Mesendoderm (in vitro differentiated cells): Measurements from ENCODE around the gene PPFIBP1.

Experiments used
- DNase-seq: peaks from one replicate; pipeline ENCODE4 v3.0.0; 2013
- H2AK5ac ChIP-seq: 2 replicates; pipeline ENCODE4 v1.6.1; 2013; ENCODE audit warnings: low read length, inconsistent platforms
- H2BK120ac ChIP-seq: 2 replicates; pipeline ENCODE4 v1.6.1; 2013; ENCODE audit warnings: low read depth, mild to moderate bottlenecking, low read length, moderate library complexity, mixed read lengths
- H2BK15ac ChIP-seq: replicated peaks from 2 replicates; pipeline ENCODE4 v1.6.1; 2013; ENCODE audit warnings: low read depth, mild to moderate bottlenecking, moderate library complexity
- H2BK5ac ChIP-seq: 2 replicates; pipeline ENCODE4 v1.6.1; 2013; ENCODE audit warnings: low read length, inconsistent platforms
- H3K18ac ChIP-seq: 2 replicates; pipeline ENCODE4 v1.6.1; 2013; ENCODE audit warnings: mild to moderate bottlenecking, low read length, mixed read lengths
- H3K23ac ChIP-seq: one replicate; pipeline ENCODE4 v1.6.1; 2013; ENCODE audit warnings: low read length
- H3K27ac ChIP-seq: 2 replicates; pipeline ENCODE4 v1.5.1; 2013; ENCODE audit warnings: low read depth, mild to moderate bottlenecking, inconsistent platforms, low read length, moderate library complexity
- H3K27me3 ChIP-seq: 2 replicates; pipeline ENCODE4 v1.6.1; 2013; ENCODE audit warnings: low read length, control low read depth, mild to moderate bottlenecking, inconsistent platforms; ENCODE audit not compliant: insufficient read depth, poor library complexity
- H3K36me3 ChIP-seq: 2 replicates; pipeline ENCODE4 v1.6.1; 2013; ENCODE audit warnings: low read length, inconsistent platforms; ENCODE audit not compliant: control insufficient read depth, insufficient read depth
- H3K4ac ChIP-seq: one replicate; pipeline ENCODE4 v1.6.1; 2013; ENCODE audit warnings: low read depth, mild to moderate bottlenecking, low read length, moderate library complexity
- H3K4me1 ChIP-seq: 2 replicates; pipeline ENCODE4 v1.6.1; 2013; ENCODE audit warnings: low read depth, low read length, inconsistent platforms; ENCODE audit not compliant: control insufficient read depth
- H3K4me2 ChIP-seq: 2 replicates; pipeline ENCODE4 v1.6.1; 2013; ENCODE audit warnings: low read length
- H3K4me3 ChIP-seq: 2 replicates; pipeline ENCODE4 v1.5.1; 2013; ENCODE audit warnings: mild to moderate bottlenecking, low read length
- H3K56ac ChIP-seq: one replicate; pipeline ENCODE4 v1.6.1; 2013; ENCODE audit warnings: low read length
- H3K79me1 ChIP-seq: 2 replicates; pipeline ENCODE4 v1.6.1; 2013; ENCODE audit warnings: low read length, inconsistent platforms
- H3K79me2 ChIP-seq: 2 replicates; pipeline ENCODE4 v1.6.1; 2013; ENCODE audit warnings: mild to moderate bottlenecking, low read length; ENCODE audit not compliant: control insufficient read depth, insufficient read depth
- H3K9ac ChIP-seq: 2 replicates; pipeline ENCODE4 v1.6.1; 2013; ENCODE audit warnings: low read length, inconsistent platforms
- H4K5ac ChIP-seq: one replicate; pipeline ENCODE4 v1.6.1; 2013; ENCODE audit warnings: low read length
- H4K8ac ChIP-seq: one replicate; pipeline ENCODE4 v1.6.1; 2013; ENCODE audit warnings: low read depth, mild to moderate bottlenecking, control low read depth, low read length, moderate library complexity
- WGBS: extraction: QIAGEN DNeasy Blood & Tissue Kit; methylation state at CpG from one replicate; pipeline ENCODE4 v1.1.7; 2013; ENCODE audit warnings: low lambda C conversion rate, missing lambda C conversion rate; ENCODE audit not compliant: insufficient coverage; ENCODE audit errors: extremely low coverage; 5-methylcytosine and 5-hydroxymethylcytosine counted together

The PPFIBP1 gene

DNA sequence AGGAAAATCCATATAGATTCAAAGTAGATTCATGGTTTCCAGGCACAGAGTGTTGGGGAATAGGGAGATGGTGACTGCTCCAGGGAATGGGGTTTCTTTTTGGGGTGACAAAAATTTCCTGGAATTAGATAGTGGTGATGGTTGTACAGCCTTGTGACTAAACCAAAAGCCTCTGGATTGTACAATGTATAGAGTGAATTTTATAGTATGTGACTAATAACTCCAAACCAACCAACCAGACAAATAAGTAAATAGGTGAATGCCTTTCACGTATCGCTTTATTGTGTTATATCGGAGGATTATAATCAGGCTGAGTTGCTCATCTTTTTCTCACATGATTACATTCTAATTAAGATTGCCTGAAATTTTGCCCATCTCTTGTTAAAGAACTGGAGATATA lies 24.6 kb upstream of the PPFIBP1 start:
- no peak for DNase-seq
- Histone ChIP-seq H2BK15ac (no peak overlapping the region), H3K36me3 (no peaks in the 10 kb centered on the region), H2AK5ac (no peak overlapping the region), H3K4me1 (no peaks in the 10 kb centered on the region), H3K18ac (no peak overlapping the region), H3K79me2 (no peaks in the 10 kb centered on the region), H3K4ac (no peak overlapping the region), H3K56ac (no peak overlapping the region), H3K9ac (no peak overlapping the region), H2BK5ac (no peak overlapping the region), H2BK120ac (no peak overlapping the region), H3K4me2 (no peak overlapping the region), H3K23ac (no peak overlapping the region), H4K8ac (no peak overlapping the region), H3K4me3 (no peak overlapping the region), H4K5ac (no peak overlapping the region), H3K27ac (no peak overlapping the region), H3K79me1 (no peaks in the 10 kb centered on the region), H3K27me3 (no peaks in the 10 kb centered on the region)
- WGBS, result no CpG with 5 or more reads among the region's 3 CpGs

DNA sequence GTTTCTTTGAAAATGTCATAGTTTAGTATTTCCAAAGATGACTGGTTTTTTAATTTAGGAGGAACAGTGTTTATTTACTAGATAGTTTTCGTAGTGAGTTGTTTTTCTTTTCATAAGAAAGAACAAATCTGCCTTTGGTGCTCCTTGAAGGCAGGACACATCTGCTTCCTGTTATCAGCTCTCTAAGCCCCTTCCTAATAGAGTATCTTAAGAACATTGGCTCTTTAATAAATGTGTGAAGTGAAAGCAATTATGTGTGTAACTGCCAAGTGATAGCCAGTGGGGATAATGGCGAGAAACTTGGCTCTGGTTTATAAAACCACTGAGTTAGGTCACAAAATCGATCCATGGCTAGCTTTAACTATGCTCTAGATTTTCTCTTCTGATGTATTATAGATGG lies 23.5 kb upstream of the PPFIBP1 start:
- H4K8ac ChIP-seq, result no peak overlapping the region
- H3K36me3 ChIP-seq, result no peaks in the 10 kb centered on the region
- H3K27ac ChIP-seq, result no peak overlapping the region
- H3K18ac ChIP-seq, result no peak overlapping the region
- H3K4me2 ChIP-seq, result no peak overlapping the region
- no peak overlapping the region for H2AK5ac ChIP-seq
- no peak overlapping the region for H4K5ac ChIP-seq
- no peak overlapping the region for H3K56ac ChIP-seq
- no peak overlapping the region for H2BK120ac ChIP-seq
- H3K23ac ChIP-seq, result no peak overlapping the region
- no peak for DNase-seq
- no peak overlapping the region for H3K4me3 ChIP-seq
- no peaks in the 10 kb centered on the region for H3K4me1 ChIP-seq
- no peaks in the 10 kb centered on the region for H3K27me3 ChIP-seq
- no peak overlapping the region for H2BK15ac ChIP-seq
- no peaks in the 10 kb centered on the region for H3K79me2 ChIP-seq
- H3K79me1 ChIP-seq, result no peaks in the 10 kb centered on the region
- H3K9ac ChIP-seq, result no peak overlapping the region
- no CpG with 5 or more reads among the region's 3 CpGs for WGBS
- no peak overlapping the region for H2BK5ac ChIP-seq
- H3K4ac ChIP-seq, result no peak overlapping the region

DNA sequence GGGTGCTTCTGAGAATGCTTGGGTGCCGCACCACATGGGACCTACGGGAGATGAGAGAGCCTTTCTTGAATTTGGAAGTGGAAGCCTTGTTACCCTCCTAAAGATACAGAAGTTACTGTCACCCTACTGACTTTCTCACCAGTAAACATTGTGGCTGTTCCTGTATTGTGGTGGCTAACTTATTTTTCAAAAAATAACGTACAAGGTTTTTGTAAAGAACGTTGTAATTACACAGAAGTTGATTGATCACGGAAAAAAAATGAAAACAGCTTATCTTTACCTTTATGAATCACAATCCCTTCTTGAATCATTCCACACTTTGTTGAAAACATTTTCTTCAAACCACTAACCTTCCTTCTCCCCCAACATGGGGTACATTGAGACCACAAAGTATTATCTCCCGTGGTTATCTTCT lies 22.0 kb upstream of the PPFIBP1 start:
- Histone ChIP-seq H3K23ac (no peak overlapping the region), H3K79me2 (no peaks in the 10 kb centered on the region), H2BK5ac (no peak overlapping the region), H3K4ac (no peak overlapping the region), H4K5ac (no peak overlapping the region), H2BK15ac (no peak overlapping the region), H3K4me3 (no peak overlapping the region), H3K9ac (no peak overlapping the region), H3K36me3 (no peaks in the 10 kb centered on the region), H4K8ac (no peak overlapping the region), H3K27ac (no peak overlapping the region), H3K79me1 (no peaks in the 10 kb centered on the region), H3K27me3 (no peaks in the 10 kb centered on the region), H3K4me2 (no peak overlapping the region), H3K4me1 (no peaks in the 10 kb centered on the region), H2BK120ac (no peak overlapping the region), H3K18ac (no peak overlapping the region), H3K56ac (no peak overlapping the region), H2AK5ac (no peak overlapping the region)
- DNase-seq, result no peak
- WGBS, result no CpG with 5 or more reads among the region's 6 CpGs

DNA sequence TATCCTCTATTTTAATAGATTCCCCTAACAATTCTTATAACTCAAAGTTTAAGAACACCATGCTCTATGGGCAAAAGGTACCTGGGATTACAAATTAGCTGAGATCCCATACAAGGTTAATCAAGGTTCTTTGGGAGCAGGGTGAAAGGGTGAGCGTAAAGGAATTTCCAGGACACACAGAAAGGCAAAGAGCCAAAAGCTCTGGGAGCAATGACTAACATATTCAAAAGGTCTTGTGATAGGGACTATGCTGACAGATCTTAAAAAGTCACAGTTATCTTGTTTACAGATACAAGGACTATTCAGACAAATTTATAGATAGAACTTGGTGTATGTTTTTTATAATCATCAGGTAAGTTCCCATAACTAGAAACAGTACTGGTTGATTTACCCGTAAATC lies 19.5 kb upstream of the PPFIBP1 start:
- H3K18ac ChIP-seq, result no peak overlapping the region
- no peak overlapping the region for H3K27ac ChIP-seq
- no peak overlapping the region for H3K4ac ChIP-seq
- H3K79me1 ChIP-seq, result no peaks in the 10 kb centered on the region
- DNase-seq, result no peak
- no peaks in the 10 kb centered on the region for H3K36me3 ChIP-seq
- no peak overlapping the region for H3K4me2 ChIP-seq
- no peaks in the 10 kb centered on the region for H3K4me1 ChIP-seq
- H3K23ac ChIP-seq, result no peak overlapping the region
- H2AK5ac ChIP-seq, result no peak overlapping the region
- no peak overlapping the region for H3K9ac ChIP-seq
- no peak overlapping the region for H2BK15ac ChIP-seq
- no peak overlapping the region for H3K56ac ChIP-seq
- no peak overlapping the region for H4K5ac ChIP-seq
- no peak overlapping the region for H4K8ac ChIP-seq
- WGBS, result no CpG with 5 or more reads among the region's 2 CpGs
- H2BK120ac ChIP-seq, result no peak overlapping the region
- H3K79me2 ChIP-seq, result no peaks in the 10 kb centered on the region
- H3K27me3 ChIP-seq, result no peaks in the 10 kb centered on the region
- H3K4me3 ChIP-seq, result no peak overlapping the region
- no peak overlapping the region for H2BK5ac ChIP-seq

DNA sequence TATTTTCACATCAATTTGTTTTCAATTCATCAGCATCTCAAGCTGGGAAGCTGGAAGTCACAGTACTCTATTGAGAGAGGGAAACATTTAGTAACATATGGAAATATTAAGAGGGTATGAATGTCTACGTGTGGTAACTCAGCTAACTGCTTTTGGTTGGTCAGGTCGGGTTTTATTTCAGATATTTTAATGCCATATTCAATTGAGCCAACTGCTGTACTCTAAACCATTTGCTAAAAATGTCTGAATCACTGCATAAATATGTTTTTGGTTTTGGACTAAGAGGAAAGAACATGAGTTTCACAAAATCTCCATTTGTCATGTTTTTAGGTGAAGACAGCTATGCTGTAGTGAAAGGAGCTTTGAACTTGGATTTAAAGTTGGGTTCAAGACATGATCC lies 18.9 kb upstream of the PPFIBP1 start:
- Histone ChIP-seq H3K79me1 (no peaks in the 10 kb centered on the region), H3K4me1 (no peaks in the 10 kb centered on the region), H2AK5ac (no peak overlapping the region), H3K56ac (no peak overlapping the region), H3K36me3 (no peaks in the 10 kb centered on the region), H3K9ac (no peak overlapping the region), H3K4me2 (no peak overlapping the region), H3K27ac (no peak overlapping the region), H4K8ac (no peak overlapping the region), H2BK15ac (no peak overlapping the region), H4K5ac (no peak overlapping the region), H3K18ac (no peak overlapping the region), H2BK120ac (no peak overlapping the region), H3K27me3 (no peaks in the 10 kb centered on the region), H3K4ac (no peak overlapping the region), H2BK5ac (no peak overlapping the region), H3K79me2 (no peaks in the 10 kb centered on the region), H3K4me3 (no peak overlapping the region), H3K23ac (no peak overlapping the region)
- DNase-seq, result no peak
- WGBS, result no CpG with 5 or more reads among the region's 2 CpGs

DNA sequence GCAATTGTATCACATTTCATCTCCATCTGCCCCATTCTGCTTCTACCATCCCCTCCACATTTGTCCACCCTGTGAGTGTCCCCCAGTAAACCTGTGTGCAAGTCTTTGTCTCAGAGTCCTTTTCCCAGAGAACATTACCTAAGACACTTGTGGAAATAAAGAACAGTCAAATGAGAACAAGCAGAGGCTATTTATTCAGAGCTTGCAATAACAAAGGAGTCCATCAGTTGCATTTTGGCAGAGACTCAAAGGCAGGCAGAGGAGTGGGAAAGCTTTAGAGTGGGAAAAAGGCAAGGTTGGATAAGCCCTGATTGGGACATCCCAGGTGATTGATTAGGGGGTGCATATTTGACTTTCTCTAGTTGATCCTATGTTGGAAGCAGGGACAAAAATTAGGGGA lies 18.2 kb upstream of the PPFIBP1 start:
- Histone ChIP-seq H3K79me2 (no peaks in the 10 kb centered on the region), H3K4me1 (no peaks in the 10 kb centered on the region), H4K8ac (no peak overlapping the region), H4K5ac (no peak overlapping the region), H2BK5ac (no peak overlapping the region), H2BK120ac (no peak overlapping the region), H3K27ac (no peak overlapping the region), H3K4me2 (no peak overlapping the region), H2AK5ac (no peak overlapping the region), H3K23ac (no peak overlapping the region), H3K27me3 (no peaks in the 10 kb centered on the region), H3K18ac (no peak overlapping the region), H3K36me3 (no peaks in the 10 kb centered on the region), H3K56ac (no peak overlapping the region), H3K4ac (no peak overlapping the region), H3K4me3 (no peak overlapping the region), H2BK15ac (no peak overlapping the region), H3K79me1 (no peaks in the 10 kb centered on the region), H3K9ac (no peak overlapping the region)
- DNase-seq, result no peak
